CD4-positive, alpha-beta T cell treated with Interleukin-15 for 4 hours (primary cell): ENCODE measurements around the gene HMGXB3.
"Not testable (repeated sequence)": the region's sequence is repeated elsewhere in the genome, so short reads cannot be mapped to it uniquely, and the experiment has no call there.

Experiments
- DNase-seq: peaks from one replicate; pipeline ENCODE4 v3.0.0-alpha.2; 2020; ENCODE audit warnings: low spot score

The HMGXB3 gene

GRCh38 chr5:150021491-150022157 is 21.1 kb downstream of the HMGXB3 start:
- DNase-seq, result no peak

- DNase-seq, result no peak
These were observed 21.6 kb downstream of the HMGXB3 start for GRCh38 chr5:150022158-150022531.

GRCh38 chr5:150022681-150023080 is 22.1 kb downstream of the HMGXB3 start:
- no peak for DNase-seq

- DNase-seq, result no peak
These were observed 22.6 kb downstream of the HMGXB3 start for GRCh38 chr5:150023136-150023535.

GRCh38 chr5:150024346-150024984 is 23.9 kb downstream of the HMGXB3 start:
- DNase-seq, result no peak

- DNase-seq, result no peak
These were observed 26.2 kb downstream of the HMGXB3 start for GRCh38 chr5:150026682-150027172.

GRCh38 chr5:150028047-150028446 is 27.5 kb downstream of the HMGXB3 start:
- DNase-seq, result not testable (repeated sequence)

GRCh38 chr5:150033334-150033733 is 32.8 kb downstream of the HMGXB3 start:
- no peak for DNase-seq

GRCh38 chr5:150034662-150035061 is 34.1 kb downstream of the HMGXB3 start:
- DNase-seq, result no peak

- no peak for DNase-seq
These were observed 34.8 kb downstream of the HMGXB3 start for GRCh38 chr5:150035139-150035895.

GRCh38 chr5:150036513-150036912 is 36.0 kb downstream of the HMGXB3 start:
- DNase-seq, result no peak

- no peak for DNase-seq
These were observed 38.0 kb downstream of the HMGXB3 start for GRCh38 chr5:150038547-150038946.

- no peak for DNase-seq
These were observed 41.9 kb downstream of the HMGXB3 start for GRCh38 chr5:150042459-150042858.

GRCh38 chr5:150043657-150044328 is 43.3 kb downstream of the HMGXB3 start:
- DNase-seq, result no peak

- DNase-seq, result no peak
These were observed 43.8 kb downstream of the HMGXB3 start for GRCh38 chr5:150044329-150044681.

GRCh38 chr5:150044712-150045111 is 44.2 kb downstream of the HMGXB3 start:
- DNase-seq, result no peak

GRCh38 chr5:150045549-150045948 is 45.0 kb downstream of the HMGXB3 start:
- DNase-seq, result no peak

GRCh38 chr5:150046031-150046430 is 45.5 kb downstream of the HMGXB3 start:
- DNase-seq, result peak; percentile 27

- not testable (repeated sequence) for DNase-seq
These were observed 49.8 kb downstream of the HMGXB3 start for GRCh38 chr5:150050172-150050811.

- DNase-seq, result no peak
These were observed 51.2 kb downstream of the HMGXB3 start for GRCh38 chr5:150051657-150052195.

- no peak for DNase-seq
These were observed 51.9 kb downstream of the HMGXB3 start for GRCh38 chr5:150052226-150052955.
